Urothelium cell line (cell line): ENCODE results near the gene PRR20E.
"Not testable (repeated sequence)": the region's sequence is repeated elsewhere in the genome, so short reads cannot be mapped to it uniquely, and the experiment has no call there.

Experiments
- DNase-seq: peaks from one replicate; pipeline ENCODE4 v3.0.0; 2011; ENCODE audit warnings: low spot score, mixed read lengths
- FAIRE-seq: peaks from 2 replicates; lab custom pipeline; 2011; peaks lifted over from hg19 to GRCh38; lab: Jason Lieb, UNC

The PRR20E gene

DNA sequence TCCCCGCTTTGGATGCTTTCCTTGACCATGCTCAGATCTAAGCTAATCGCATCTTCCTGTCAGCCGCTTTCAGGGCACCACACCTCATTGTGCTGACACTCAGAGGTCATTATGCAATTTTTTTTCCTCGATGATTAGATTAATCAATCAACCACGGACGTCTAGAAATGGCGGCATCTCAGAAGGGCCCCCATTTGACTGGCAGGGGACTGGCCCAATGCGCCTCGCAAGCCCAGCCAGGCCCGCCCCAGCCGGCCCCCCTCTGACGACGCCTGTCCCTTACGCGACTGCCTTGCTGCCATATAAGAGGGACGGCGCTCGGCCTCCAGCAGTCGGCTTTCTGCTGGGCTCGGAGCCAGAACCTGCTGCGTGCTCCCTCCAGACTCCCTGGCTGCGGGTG is at the start of gene PRR20E:
PRR20E (plus strand) TSS at position 301 of the 400 bp plus-strand sequence. CDS start 387 bp downstream, outside the sequence.
- DNase-seq, FAIRE-seq: not testable (repeated sequence)

DNA sequence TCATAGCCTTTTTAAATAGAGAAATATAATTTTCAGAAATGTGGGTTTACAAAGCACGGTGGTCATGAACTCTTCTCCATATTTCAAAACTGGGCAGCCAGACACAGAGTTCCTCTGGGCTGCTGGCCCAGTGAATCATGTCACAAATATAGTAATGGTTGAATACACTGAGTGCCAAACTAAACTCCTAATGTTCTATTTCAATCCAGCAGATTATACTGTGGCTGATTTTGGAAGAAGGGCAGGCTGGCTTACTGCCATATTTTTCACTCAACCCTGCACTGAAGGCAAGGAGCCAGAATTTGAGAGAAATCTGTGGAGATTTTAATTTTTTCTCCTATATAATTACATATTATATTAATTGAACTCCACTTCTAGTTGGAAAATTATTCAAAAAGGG is 43.3 kb upstream of the PRR20E start:
- DNase-seq (no peak), FAIRE-seq (no peak)

DNA sequence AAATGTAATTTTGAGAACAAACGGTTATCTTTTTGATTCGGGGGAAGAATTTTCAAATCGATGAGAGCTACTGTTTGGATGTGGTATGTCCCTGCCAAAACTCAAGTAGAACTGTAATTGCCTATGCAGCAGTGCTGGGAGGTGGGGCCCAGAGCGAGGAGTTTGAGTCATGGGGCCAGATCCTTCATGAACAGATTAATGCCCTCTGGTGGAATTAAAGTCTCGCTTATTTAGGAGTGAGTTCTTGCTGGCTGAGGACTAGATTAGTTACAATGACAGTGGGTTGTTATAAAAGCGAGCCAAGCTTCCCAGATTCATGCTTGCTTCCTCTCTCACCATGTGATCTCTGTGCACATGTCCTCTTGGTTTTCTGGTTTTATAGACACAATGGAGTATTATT is 38.1 kb upstream of the PRR20E start:
- DNase-seq (no peak), FAIRE-seq (no peak)

DNA sequence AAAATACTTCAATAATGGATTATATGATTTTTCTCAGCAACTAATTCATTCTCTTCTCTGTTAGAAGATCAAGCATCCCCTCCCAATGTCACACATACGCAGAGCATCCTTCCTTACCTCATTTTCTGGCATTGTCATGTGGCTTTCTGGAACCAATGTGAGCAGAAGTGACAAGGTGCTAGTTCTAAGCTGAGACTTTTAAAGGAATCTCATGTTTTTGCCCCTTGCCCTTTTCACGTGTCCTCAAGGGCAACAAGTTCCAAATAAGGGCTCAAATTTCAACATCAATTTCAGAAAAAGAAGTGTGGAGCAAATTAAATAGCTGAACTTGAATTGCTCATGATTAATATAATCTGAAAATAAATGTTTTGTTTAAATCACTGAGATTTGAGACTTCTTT is 30.9 kb upstream of the PRR20E start:
- DNase-seq (no peak), FAIRE-seq (no peak)

DNA sequence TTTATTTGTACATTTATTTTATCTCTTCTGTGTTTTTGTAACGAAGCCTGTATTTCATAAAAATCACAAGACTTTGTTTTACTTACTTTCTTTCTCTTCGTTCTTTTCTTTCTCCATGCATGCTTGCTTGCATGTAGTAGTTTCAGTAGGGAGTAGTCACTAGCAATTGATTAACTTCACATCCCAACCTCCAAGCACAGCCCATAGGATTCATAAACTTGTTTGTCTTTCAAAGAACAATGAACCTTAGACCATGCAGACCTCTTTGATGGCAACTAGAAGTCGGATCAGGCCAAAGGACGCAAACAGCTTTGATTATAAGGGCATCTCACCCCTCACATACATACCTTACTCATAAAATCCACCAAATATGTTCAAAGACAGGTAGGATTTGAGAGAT is 29.4 kb upstream of the PRR20E start:
- FAIRE-seq (no peak), DNase-seq (no peak)

DNA sequence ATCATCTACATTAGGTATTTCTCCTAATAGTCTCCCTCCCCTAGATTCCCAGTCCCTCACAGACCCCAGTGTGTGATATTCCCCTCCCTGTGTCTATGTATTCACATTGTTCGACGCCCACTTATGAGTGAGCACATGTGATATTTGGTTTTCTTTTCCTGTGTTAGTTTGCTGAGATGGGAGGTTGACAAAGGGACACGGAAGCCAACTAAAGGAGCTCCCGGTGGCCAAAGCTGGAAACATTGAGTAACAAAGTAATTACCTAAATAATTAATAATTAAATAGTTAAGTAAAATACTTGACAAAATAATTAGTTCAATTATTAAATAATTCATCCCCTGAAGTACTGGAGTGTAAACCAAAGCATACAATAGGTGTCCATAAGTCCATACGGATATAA is 28.0 kb upstream of the PRR20E start:
- FAIRE-seq, result no peak

DNA sequence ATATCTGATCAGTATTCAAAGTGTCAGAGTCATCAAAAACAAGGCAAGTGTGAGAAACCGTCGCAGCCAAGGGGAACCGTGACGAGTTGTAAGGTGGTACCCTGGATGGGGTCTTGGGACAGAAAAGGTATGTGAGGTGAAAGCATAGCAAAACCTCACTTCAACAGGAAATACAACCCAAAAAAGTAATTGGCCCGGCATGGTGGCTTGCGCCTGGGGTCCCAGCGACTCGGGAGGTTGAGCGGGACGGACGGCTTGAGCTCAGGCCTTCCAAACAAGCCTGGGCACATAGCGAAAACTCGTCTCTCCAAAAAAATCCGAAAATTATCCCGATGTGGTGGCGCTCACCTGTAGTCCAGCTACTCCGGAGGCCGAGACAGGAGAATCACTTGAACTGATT is 27.2 kb upstream of the PRR20E start:
- not testable (repeated sequence) for FAIRE-seq, DNase-seq

More for the DNA sequence above, 28.0 kb upstream of the PRR20E start:
- DNase-seq, result no peak

DNA sequence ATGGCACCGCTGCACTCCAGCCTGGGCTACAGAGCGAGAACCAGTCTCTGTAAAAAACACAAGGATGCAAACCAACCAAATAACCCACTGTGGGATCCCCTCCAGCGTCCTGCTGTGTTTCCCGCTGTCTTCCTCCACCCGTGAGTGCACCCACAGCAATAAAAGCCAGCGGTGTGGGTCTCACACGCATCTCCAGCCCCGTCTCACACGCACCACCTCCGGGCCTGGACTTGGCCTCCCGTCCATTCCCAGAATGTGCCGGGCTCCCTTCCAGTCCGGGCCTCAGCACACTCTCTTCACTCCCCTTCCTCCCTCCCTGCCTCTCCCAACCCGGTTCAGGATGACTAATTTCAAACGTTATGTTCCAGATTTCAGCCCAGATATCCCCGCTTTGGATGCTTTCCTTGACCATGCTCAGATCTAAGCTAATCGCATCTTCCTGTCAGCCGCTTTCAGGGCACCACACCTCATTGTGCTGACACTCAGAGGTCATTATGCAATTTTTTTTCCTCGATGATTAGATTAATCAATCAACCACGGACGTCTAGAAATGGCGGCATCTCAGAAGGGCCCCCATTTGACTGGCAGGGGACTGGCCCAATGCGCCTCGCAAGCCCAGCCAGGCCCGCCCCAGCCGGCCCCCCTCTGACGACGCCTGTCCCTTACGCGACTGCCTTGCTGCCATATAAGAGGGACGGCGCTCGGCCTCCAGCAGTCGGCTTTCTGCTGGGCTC is 26.6 kb upstream of the PRR20E start, which contains the start of gene PRR20A:
PRR20A (plus strand) TSS at position 684 of the 734 bp plus-strand sequence. CDS start 387 bp downstream, outside the sequence.
- FAIRE-seq, DNase-seq: not testable (repeated sequence)

DNA sequence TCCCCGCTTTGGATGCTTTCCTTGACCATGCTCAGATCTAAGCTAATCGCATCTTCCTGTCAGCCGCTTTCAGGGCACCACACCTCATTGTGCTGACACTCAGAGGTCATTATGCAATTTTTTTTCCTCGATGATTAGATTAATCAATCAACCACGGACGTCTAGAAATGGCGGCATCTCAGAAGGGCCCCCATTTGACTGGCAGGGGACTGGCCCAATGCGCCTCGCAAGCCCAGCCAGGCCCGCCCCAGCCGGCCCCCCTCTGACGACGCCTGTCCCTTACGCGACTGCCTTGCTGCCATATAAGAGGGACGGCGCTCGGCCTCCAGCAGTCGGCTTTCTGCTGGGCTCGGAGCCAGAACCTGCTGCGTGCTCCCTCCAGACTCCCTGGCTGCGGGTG is 19.8 kb upstream of the PRR20E start, which contains the start of gene PRR20B:
PRR20B (plus strand) TSS at position 301 of the 400 bp plus-strand sequence. CDS start 387 bp downstream, outside the sequence.
- not testable (repeated sequence) for FAIRE-seq, DNase-seq

DNA sequence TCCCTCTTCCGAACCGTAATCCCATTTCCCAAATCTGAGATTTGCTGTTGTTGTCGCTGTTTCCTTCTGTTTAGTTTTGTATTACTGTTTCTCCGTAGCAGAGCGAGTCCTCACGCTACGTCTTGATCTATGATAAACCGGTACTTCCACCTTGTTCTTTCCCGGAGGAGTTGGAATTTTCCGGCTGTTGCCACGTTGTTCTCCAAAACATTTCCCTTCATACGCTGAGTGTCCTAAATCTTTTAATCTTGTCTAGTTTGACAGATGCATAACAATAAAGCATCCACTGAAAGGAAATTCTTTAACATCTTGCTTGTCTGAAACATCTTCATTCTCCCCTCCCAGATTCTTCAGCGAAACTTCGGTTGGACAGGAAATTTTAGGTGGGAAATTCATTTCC is 18.9 kb upstream of the PRR20E start:
- not testable (repeated sequence) for FAIRE-seq, DNase-seq

DNA sequence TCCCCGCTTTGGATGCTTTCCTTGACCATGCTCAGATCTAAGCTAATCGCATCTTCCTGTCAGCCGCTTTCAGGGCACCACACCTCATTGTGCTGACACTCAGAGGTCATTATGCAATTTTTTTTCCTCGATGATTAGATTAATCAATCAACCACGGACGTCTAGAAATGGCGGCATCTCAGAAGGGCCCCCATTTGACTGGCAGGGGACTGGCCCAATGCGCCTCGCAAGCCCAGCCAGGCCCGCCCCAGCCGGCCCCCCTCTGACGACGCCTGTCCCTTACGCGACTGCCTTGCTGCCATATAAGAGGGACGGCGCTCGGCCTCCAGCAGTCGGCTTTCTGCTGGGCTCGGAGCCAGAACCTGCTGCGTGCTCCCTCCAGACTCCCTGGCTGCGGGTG is 13.2 kb upstream of the PRR20E start, which contains the start of gene PRR20C:
PRR20C (plus strand) TSS at position 301 of the 400 bp plus-strand sequence. CDS start 387 bp downstream, outside the sequence.
- not testable (repeated sequence) for FAIRE-seq, DNase-seq

DNA sequence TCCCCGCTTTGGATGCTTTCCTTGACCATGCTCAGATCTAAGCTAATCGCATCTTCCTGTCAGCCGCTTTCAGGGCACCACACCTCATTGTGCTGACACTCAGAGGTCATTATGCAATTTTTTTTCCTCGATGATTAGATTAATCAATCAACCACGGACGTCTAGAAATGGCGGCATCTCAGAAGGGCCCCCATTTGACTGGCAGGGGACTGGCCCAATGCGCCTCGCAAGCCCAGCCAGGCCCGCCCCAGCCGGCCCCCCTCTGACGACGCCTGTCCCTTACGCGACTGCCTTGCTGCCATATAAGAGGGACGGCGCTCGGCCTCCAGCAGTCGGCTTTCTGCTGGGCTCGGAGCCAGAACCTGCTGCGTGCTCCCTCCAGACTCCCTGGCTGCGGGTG is 6.7 kb upstream of the PRR20E start, which contains the start of gene PRR20D:
PRR20D (plus strand) TSS at position 301 of the 400 bp plus-strand sequence. CDS start 387 bp downstream, outside the sequence.
- FAIRE-seq, DNase-seq: not testable (repeated sequence)

DNA sequence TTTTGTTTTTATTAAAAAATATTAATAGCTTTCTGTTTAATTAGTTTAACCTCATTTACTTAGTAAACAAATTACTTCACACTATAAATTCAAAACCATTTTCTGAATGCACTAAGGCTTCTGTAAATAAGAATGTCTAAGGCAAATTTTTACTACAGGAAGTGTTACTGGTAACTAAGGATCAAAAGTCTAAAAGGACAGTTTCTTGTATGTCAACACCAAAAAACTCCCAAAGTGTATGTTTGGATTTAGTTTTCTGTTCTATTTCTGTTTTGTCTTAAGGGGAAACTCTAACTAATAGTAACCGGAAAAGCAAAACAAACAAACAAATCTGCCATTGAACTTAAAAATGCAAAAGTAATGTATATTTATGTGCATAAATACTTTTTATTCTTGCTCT is 24.7 kb downstream of the PRR20E start:
- FAIRE-seq (no peak), DNase-seq (no peak)

DNA sequence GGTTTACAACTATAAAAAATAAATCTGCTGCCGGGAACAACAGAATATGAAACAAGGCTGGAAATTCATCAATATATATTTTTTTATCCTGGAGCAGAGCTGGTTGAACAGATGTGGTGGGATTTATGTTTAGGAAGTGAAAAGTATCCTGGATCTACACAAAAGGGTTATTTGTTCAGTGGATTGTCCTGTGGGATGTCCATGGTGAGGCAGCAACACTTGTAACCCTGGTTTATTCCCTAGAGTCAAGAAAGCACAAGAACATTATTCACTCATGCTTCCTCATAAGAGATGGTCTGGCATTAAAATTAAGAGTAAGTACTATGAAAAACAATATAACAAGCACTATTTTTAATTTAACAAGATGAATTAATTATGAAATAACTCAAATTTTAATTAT is 46.0 kb downstream of the PRR20E start:
- DNase-seq (no peak), FAIRE-seq (no peak)
